GM10266 (cell line): ENCODE data around the gene SLC7A9.

ENCODE experiments used
- DNase-seq: peaks from one replicate; pipeline ENCODE4 v3.0.0; 2012; ENCODE audit errors: extremely low spot score
- TF ChIP-seq, protein P1 (sequence below): IDR thresholded peaks from 2 replicates; pipeline ENCODE4 v1.5.1; 2012; ENCODE audit warnings: mild to moderate bottlenecking, low read depth; ENCODE audit not compliant: control insufficient read depth, insufficient read depth; ENCODE audit errors: missing control alignments

The SLC7A9 gene

DNA sequence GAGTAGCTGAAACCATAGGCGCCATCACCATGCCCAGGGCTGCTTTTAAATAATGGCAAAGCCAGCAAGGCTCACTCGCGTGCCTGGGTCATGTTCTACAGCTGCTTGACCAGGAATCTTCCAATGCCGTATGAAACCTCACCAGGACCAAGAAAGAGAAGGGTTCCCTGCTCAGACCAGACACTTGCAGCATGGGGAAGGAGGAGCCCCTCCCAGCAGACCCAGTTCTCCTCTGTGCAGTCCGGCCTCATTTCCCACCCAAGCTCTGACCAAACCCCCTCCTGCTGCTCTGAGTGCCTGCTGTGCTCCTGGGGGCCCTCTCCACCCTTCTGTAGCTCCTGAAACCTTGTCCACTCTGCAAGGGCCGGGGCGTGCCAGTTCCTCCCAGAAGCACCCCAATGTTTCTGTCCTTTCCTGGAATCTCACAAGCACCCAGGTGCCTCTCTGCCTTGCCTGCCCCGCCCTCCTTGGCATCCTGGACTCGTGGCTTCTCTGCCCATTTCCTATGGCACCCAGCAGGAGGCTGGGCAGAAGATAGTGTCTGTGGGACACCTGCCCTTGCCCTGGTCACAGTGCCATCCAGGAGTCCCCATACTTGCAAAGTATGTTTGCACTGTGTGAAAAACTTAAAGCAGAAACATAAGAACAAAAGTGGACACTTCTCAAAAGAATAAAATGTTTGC lies 6.8 kb upstream of the SLC7A9 start:
- TF ChIP-seq, protein P1, sequence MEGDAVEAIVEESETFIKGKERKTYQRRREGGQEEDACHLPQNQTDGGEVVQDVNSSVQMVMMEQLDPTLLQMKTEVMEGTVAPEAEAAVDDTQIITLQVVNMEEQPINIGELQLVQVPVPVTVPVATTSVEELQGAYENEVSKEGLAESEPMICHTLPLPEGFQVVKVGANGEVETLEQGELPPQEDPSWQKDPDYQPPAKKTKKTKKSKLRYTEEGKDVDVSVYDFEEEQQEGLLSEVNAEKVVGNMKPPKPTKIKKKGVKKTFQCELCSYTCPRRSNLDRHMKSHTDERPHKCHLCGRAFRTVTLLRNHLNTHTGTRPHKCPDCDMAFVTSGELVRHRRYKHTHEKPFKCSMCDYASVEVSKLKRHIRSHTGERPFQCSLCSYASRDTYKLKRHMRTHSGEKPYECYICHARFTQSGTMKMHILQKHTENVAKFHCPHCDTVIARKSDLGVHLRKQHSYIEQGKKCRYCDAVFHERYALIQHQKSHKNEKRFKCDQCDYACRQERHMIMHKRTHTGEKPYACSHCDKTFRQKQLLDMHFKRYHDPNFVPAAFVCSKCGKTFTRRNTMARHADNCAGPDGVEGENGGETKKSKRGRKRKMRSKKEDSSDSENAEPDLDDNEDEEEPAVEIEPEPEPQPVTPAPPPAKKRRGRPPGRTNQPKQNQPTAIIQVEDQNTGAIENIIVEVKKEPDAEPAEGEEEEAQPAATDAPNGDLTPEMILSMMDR: no peak
- DNase-seq: no peak

DNA sequence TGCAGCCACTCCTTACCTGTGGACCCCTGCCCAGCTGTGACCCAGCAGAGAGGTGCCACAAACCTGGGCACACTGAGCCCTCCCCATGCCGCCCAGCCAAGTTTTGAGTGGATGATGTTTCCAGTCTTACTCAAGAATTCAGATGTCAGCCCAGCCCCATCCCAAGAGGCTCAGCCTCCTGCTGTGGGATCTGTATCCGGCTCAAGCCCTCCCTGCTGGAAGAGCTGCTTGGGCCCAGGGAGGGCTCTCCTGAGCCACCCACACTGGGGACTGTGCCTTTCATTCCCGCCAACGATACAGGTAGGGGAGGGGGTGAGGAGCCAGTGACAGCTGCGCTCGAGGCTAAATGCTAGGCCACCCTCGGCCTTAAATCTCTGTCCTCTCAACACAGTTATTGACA lies 5.9 kb upstream of the SLC7A9 start:
- TF ChIP-seq, protein P1: no peak
- DNase-seq: no peak

DNA sequence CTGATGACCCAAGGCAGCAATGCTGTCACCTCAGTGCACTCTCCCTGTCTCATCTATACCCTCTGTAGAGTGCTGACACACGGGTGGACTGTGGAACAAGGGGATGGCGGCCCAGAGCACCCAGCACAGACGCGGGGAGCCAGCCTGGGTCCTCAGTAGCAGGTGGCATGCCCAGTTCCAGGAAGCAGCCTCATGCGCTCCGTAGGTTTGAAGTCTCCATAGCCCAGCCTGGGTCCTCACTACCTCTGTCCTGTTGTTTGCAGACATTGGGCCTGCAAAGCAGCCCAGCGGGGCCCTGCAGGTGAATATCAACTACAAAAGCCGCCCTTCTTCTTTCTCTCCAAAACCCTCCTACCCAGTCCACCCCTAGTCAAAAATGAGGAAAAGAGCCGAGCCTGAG lies 5.0 kb upstream of the SLC7A9 start:
- DNase-seq: no peak
- TF ChIP-seq, protein P1: no peak

DNA sequence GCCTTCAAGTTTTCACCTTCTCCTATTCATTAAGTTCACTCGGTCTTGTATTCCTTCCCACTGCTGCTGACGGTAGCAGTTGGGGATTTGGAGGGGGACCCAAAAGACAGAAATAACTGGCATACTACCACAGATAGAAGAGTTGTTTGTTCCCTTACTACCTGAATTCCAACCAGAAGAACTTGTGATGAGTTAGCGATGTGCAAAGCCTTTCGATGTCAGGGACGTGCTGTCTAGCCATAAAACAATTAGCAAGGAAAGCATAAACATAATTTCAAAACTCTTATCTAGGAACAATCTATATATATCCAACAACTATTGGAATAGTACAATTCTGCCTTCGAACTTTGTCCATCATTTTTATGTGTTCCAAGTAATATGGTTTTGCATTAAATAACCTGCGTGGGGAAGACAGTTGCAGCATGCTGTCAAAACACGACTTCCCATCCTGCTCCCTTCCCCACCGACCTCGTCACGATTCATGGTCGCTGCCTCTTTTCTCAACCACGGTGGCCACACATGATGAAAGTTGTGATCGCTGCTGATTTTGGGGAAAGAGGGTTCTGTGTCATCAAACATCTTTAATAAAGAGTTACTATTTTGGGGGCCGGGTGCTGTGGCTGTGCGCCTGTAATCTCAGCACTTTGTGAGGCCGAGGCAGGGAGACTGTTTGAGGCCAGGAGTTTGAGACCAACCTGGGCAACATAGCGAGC lies 3.8 kb upstream of the SLC7A9 start:
- no peak for DNase-seq
- TF ChIP-seq, protein P1: no peak

DNA sequence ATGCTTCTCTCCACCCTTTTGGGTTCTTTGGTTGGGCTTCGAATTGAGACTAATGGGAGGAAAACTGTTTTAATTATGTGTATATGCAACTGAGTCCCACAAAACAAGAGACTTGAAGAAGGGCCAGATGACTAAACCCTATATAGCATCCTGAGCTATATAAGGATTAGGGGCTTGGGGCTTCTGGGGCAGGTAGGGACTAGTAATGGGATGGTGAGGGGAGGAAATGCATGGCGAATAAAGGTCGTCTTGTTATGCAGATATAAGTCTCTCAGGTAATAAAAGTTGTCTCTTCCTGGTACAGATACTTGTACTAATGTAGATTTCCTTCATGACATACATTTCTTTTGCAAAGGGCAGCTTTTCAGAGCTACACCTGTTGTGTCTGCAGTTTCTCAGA lies 2.8 kb upstream of the SLC7A9 start:
- DNase-seq: no peak
- TF ChIP-seq, protein P1: no peak

DNA sequence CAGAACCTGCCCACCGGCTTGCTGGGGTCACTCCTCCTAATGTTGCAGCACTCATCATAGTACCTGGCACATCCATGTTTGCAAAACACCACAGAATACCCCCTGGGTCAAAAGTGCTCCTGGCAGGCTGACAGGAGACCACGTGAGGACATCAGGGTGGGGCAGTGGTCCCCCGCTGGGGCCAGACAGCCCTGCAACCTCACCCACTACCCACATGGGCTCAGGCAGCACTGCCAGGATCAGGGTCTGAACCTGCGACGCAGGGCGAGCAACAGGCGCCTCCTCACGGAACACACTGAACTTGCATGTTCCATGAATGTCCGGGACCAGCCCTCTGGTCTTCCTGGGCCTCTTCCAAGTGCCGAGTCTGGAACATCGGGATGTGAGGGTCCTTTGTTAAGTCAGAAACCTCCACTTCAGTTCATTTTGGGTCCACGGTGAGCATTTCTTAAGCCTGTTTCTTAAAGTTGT lies 1.4 kb upstream of the SLC7A9 start:
- TF ChIP-seq, protein P1: no peak

DNA sequence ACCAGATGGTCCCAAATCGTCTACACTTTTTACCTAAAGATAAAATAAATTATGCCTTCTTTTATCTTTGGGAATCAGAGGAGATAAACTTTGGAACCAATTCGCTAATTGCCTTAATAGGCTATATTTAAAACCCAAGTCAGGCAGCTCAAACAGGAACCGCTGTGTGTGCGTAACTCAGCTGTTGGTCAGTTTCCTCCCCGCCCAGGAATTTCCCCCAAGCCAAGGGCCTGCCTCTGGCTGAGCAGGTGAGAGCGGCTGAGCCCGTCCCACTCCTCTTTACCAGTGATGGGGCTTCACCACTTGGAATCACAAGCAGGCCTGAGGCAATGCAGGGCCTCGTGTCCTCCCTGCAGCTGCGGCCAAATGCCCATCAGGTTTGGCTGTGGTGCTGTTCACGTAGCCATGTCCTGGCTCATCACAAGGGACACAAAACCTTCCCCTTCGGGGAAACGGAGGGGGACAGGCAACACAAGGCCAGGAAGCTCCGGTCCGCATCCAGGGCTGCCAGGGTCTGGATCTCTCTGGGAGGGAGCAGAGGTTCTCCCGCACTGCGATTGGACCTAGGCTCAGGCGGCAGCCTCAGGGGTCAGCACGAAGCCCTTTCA lies 503 bp upstream of the SLC7A9 start:
- no peak for DNase-seq
- TF ChIP-seq, protein P1: no peak

More for the DNA sequence above, 1.4 kb upstream of the SLC7A9 start:
- DNase-seq: no peak
